Gastroesophageal sphincter (tissue), 4 donors: ENCODE data around the gene CIAO2A. TPM values are rescaled to one million over a fixed set of nuclear protein-coding genes. Genes with fewer than 3 reads are reported as not detected.

Experiments used
- ATAC-seq: fragments of 150-250 bp; one replicate; pipeline ENCODE4 v1.9.1; 2016; ENCODE audit warnings: mild to moderate bottlenecking, moderate library complexity
- H3K27ac ChIP-seq, 4 donors: fragments of 200-600 bp; sonication (generic) in 3 of 4; 1 replicate in 3 of 4; 2 replicates in 1 of 4; pipeline ENCODE4 v1.5.1; 2016 to 2019
- H3K27me3 ChIP-seq: fragments of 200-600 bp; sonication (generic); one replicate; pipeline ENCODE4 v1.5.1; 2019
- H3K36me3 ChIP-seq, 2 donors: fragments of 200-600 bp; sonication (generic); one replicate each; pipeline ENCODE4 v1.5.1; 2019; ENCODE audit warnings: control low read depth in 1 of 2
- H3K4me1 ChIP-seq, 3 donors: fragments of 200-600 bp; sonication (generic); 1 replicate in 2 of 3; 2 replicates in 1 of 3; pipeline ENCODE4 v1.5.1; 2016 to 2019; ENCODE audit warnings: control low read depth in 2 of 3
- H3K4me3 ChIP-seq, 2 donors: fragments of 200-600 bp; sonication (generic); one replicate each; pipeline ENCODE4 v1.5.1; 2019; ENCODE audit warnings: mild to moderate bottlenecking in 1 of 2, moderate library complexity in 1 of 2
- H3K9me3 ChIP-seq, 3 donors: fragments of 200-600 bp; sonication (generic); one replicate each; pipeline ENCODE4 v1.5.1; 2017 to 2019; ENCODE audit warnings: control low read depth in 2 of 3
- CTCF ChIP-seq, 4 experiments: fragments of 200-600 bp in 2 of 4; fragments of 450-650 bp in 2 of 4; sonication (generic) in 1 of 4; IDR thresholded peaks; one replicate each; pipeline ENCODE4 v1.5.1; 2017 to 2019; ENCODE audit warnings: antibody characterized with exemption in 4 of 4, mild to moderate bottlenecking in 2 of 4, moderate library complexity in 2 of 4
- EP300 ChIP-seq: sonication (generic); formaldehyde crosslinking; IDR thresholded peaks from one replicate; pipeline ENCODE4 v1.6.1; 2017; ENCODE audit warnings: antibody characterized with exemption, mild to moderate bottlenecking
- POLR2A ChIP-seq, 2 donors: fragments of 450-650 bp; IDR thresholded peaks; one replicate each; pipeline ENCODE4 v1.6.1; 2017; ENCODE audit warnings: antibody characterized with exemption in 2 of 2, mild to moderate bottlenecking in 2 of 2, moderate library complexity in 1 of 2
- POLR2AphosphoS5 ChIP-seq: sonication (generic); formaldehyde crosslinking; IDR thresholded peaks from one replicate; pipeline ENCODE4 v1.6.1; 2017; ENCODE audit warnings: antibody characterized with exemption
- WGBS, 2 donors: methylation state at CpG; one replicate each; pipeline ENCODE4 v1.1.5; 2018; ENCODE audit warnings: low coverage in 1 of 2; 5-methylcytosine and 5-hydroxymethylcytosine counted together
- total RNA-seq, 4 donors: library from RNA; depleted of rRNA; stranded (reverse); fragments of >200 nt; gene quantifications; one replicate each; pipeline ENCODE4 v1.1.0, GENCODE V29; 2016

Gene CIAO2A
- total RNA-seq, 4 donors from 2014 or later, result 11.7 to 34.0 (median 27.8) TPM

- Histone ChIP-seq H3K27ac (peak overlapping the region in 3 of 4 donors; percentile 87 to 94 (median 88)), H3K4me1 (peaks cover 2 to 85% (median 36%) of the 10 kb centered on the region in 3 donors), H3K36me3 (no peaks in the 10 kb centered on the region), H3K4me3 (peak overlapping the region; percentile 78 to 92), H3K27me3 (no peaks in the 10 kb centered on the region), H3K9me3 (no peaks in the 10 kb centered on the region)
- no peak for ATAC-seq
- no peak for TF ChIP-seq CTCF (IDR thresholded peaks at IDR 0.05)
- TF ChIP-seq EP300, result no peak
- no peak for TF ChIP-seq POLR2A (IDR thresholded peaks at IDR 0.05)
- no peak for TF ChIP-seq POLR2AphosphoS5
- WGBS, 2 donors, result 3 to 6% methylated on average over 12 to 15 of the region's 16 CpGs
Measured at GRCh38 chr15:64096668-64097384, 3.2 kb upstream of the CIAO2A start.

DNA sequence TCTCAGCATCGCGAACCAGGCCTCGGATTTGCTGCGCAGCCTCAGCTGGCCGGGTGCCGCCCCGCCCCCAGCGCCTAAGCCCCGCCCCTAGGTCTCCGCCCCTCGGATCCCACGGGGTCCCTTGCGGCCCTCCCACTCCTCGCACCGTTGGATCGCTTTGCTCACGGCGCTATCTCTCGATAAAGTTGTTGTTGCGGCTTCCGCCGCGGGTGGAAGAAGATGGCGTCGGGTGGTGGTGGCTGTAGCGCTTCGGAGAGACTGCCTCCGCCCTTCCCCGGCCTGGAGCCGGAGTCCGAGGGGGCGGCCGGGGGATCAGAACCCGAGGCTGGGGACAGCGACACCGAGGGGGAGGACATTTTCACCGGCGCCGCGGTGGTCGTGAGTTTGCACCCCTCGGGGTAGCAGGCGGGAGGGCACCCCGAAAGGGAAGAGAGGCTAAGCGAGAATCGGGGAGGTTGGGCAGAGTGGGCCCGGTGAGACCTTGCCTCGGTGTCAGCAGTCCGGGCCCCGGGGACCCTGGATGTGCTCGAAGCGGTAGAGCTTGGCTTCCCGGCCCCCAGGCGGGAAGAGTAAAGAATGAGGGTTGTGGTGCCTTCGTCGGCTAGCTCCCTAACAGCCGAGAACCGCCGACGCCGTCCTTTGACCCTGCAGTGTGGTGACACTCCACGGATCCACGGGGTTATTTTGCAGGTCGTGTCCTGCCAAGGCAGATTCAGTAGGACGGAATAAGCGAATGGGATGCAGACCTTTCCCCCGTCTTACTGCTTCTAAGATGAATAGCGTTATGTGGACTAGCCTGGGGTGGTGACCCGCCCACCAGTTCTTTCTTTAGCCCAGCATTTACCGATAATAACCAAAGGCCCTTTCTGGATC, 2.4 kb upstream of the CIAO2A start, which contains the start of gene SNX1:
SNX1 (plus strand) TSS at position 188 of the 873 bp plus-strand sequence; CDS start at position 220, 32 bp downstream.
- no peaks in the 10 kb centered on the region for H3K9me3 ChIP-seq
- WGBS, 2 donors, result 0 to 2% methylated on average over 6 to 11 of the region's 70 CpGs
- H3K4me3 ChIP-seq, result peak within 1 kb of the TSS; percentile 78 to 92
- no peaks in the 10 kb centered on the region for H3K36me3 ChIP-seq
- TF ChIP-seq CTCF (IDR thresholded peaks at IDR 0.05) (peak in 3 of 4 experiments; percentile 17 to 47 (median 35)), EP300 (no peak), POLR2AphosphoS5 (peak; percentile 99), POLR2A (IDR thresholded peaks at IDR 0.05) (peak; percentile 95 to 97)
- H3K27ac ChIP-seq, result peak within 1 kb of the TSS; percentile 63 to 94 (median 88)
- peaks cover 2 to 85% (median 36%) of the 10 kb centered on the region in 3 donors for H3K4me1 ChIP-seq
- H3K27me3 ChIP-seq, result no peaks in the 10 kb centered on the region
- peak; percentile 83 for ATAC-seq

DNA sequence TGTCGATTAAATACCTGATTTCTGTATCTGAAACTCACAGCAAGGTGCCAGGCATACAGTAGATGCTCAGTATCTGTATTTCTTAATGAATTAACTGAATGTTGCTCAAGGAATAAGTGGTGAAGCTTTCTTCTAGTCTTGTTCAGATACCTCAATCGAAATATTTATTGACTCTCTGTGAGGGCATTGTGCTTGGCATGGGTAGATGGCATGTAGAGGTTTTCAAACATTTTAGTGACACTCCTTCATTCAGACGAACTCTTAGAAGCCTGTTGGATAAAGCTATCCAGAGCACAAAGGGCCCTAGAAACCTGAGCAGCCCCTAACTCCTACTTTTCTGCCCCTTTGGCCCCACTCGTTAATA, 1.8 kb upstream of the CIAO2A start:
- no peak for ATAC-seq
- peaks cover 2 to 84% (median 36%) of the 10 kb centered on the region in 3 donors for H3K4me1 ChIP-seq
- 47 to 70% methylated on average over 2 to 3 of the region's 4 CpGs for WGBS, 2 donors

DNA sequence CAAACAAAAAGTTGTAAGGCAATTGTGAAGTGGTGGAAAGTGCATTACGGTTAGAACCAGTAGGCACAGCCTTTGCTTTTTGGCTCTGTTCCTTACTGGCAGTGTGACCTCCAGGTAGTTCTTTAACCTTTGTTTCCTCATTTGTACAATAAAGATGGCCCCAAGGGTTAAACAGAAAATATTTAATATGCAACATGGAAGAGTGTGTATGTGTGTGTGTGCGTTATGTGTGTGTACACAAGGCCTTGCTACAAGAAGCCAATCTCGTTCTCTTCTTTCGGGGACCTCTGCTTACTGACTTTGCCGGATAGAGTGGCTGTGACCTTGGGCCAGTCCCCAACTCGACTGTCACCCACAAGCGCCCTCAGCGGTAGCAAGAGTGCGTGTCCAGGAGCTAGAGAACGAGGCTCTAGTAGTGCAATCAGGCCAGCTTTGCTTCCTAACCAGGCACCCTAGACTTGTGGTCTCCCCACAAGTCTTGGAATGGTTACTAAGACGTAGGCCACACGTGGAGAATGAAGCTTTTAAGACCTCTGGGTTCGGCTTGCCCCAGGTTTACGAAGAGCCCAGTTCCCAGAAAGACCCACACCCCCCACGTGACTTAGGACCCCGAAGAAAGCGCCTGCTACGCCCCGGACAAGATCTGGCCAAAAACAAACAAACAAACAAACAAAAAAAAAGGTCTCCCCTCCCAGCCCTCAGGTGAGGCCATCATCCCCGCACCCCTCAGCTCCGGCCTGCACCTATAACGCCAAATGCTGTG, 593 bp downstream of the CIAO2A start:
- peak overlapping the region; percentile 87 to 98 (median 91) for H3K27ac ChIP-seq
- H3K36me3 ChIP-seq, result peaks cover 0 to 16% of the 10 kb centered on the region in 2 donors
- H3K9me3 ChIP-seq, result no peaks in the 10 kb centered on the region
- no peak for TF ChIP-seq EP300
- no peak for TF ChIP-seq CTCF (IDR thresholded peaks at IDR 0.05)
- TF ChIP-seq POLR2AphosphoS5, result no peak
- no peak for TF ChIP-seq POLR2A (IDR thresholded peaks at IDR 0.05)
- 8% methylated on average over 15 to 16 of the region's 22 CpGs for WGBS, 2 donors
- no peak for ATAC-seq
- no peaks in the 10 kb centered on the region for H3K27me3 ChIP-seq
- peak overlapping the region; percentile 71 to 85 for H3K4me3 ChIP-seq
- H3K4me1 ChIP-seq, result peaks cover 2 to 60% (median 26%) of the 10 kb centered on the region in 3 donors

More for the DNA sequence above, 1.8 kb upstream of the CIAO2A start:
- Histone ChIP-seq H3K4me3 (peak overlapping the region; percentile 78 to 92), H3K27me3 (no peaks in the 10 kb centered on the region), H3K9me3 (no peaks in the 10 kb centered on the region), H3K27ac (peak overlapping the region; percentile 52 to 94 (median 88)), H3K36me3 (no peaks in the 10 kb centered on the region)
- TF ChIP-seq POLR2AphosphoS5 (no peak), EP300 (no peak), CTCF (IDR thresholded peaks at IDR 0.05) (no peak), POLR2A (IDR thresholded peaks at IDR 0.05) (no peak)
